Epidermal melanocyte (primary cell): ENCODE data around the gene TAF6.
A peak's percentile ranks its signal among the peaks of the same experiment; 100 is the strongest.

Experiments
- DNase-seq: peaks from one replicate; pipeline ENCODE4 v3.0.0; 2011; ENCODE audit warnings: low spot score; ENCODE audit not compliant: insufficient read length

Gene TAF6

GRCh38 chr7:100119072-100119969 is at the start of gene TAF6, which contains the start of gene CNPY4:
Gene TAF6, minus strand, starts transcription at chr7:100119358. Its CDS starts 5,149 bp downstream, at chr7:100114209.
Gene CNPY4, plus strand, starts transcription at chr7:100119634. Its CDS starts 111 bp downstream, at chr7:100119745.
- DNase-seq: peak; percentile 98

- DNase-seq: no peak
Observed at GRCh38 chr7:100167912-100168323, 48.8 kb upstream of the TAF6 start.

- no peak for DNase-seq
Observed at GRCh38 chr7:100166970-100167911, 48.1 kb upstream of the TAF6 start.

- no peak for DNase-seq
Observed at GRCh38 chr7:100166317-100166940, 47.3 kb upstream of the TAF6 start.

- no peak for DNase-seq
Observed at GRCh38 chr7:100163871-100164270, 44.7 kb upstream of the TAF6 start.

- no peak for DNase-seq
Observed at GRCh38 chr7:100163006-100163531, 43.9 kb upstream of the TAF6 start.

- DNase-seq: no peak
Observed at GRCh38 chr7:100160067-100160466, 40.9 kb upstream of the TAF6 start.

- no peak for DNase-seq
Observed at GRCh38 chr7:100159099-100159623, 40.0 kb upstream of the TAF6 start.

GRCh38 chr7:100158229-100159098 is 39.3 kb upstream of the TAF6 start, which contains the start of gene TRAPPC14:
Gene TRAPPC14, minus strand, starts transcription at chr7:100158723. Its CDS starts 224 bp downstream, at chr7:100158499.
- DNase-seq: peak; percentile 99

- no peak for DNase-seq
Observed at GRCh38 chr7:100157334-100158228, 38.4 kb upstream of the TAF6 start.

GRCh38 chr7:100157069-100157333 is 37.8 kb upstream of the TAF6 start:
- no peak for DNase-seq

GRCh38 chr7:100156331-100157068 is 37.3 kb upstream of the TAF6 start:
- DNase-seq: no peak

GRCh38 chr7:100155553-100156317 is 36.6 kb upstream of the TAF6 start:
- DNase-seq: no peak

GRCh38 chr7:100154651-100155491 is 35.7 kb upstream of the TAF6 start:
- DNase-seq: no peak

- DNase-seq: no peak
Observed at GRCh38 chr7:100153708-100154535, 34.8 kb upstream of the TAF6 start.
